Endothelial cell (in vitro differentiated cells): ENCODE measurements around the gene TOPORS. TPM values are rescaled to one million over a fixed set of nuclear protein-coding genes. Genes with fewer than 3 reads are reported as not detected.

Experiments used
- DNase-seq: peaks from one replicate; pipeline ENCODE4 v3.0.0; 2021; ENCODE audit warnings: low spot score
- H3K27ac Mint-ChIP-seq: one replicate; pipeline ENCODE4 v1.8.0; 2021; ENCODE audit warnings: mixed read lengths, inconsistent platforms; ENCODE audit not compliant: unreplicated experiment
- H3K27me3 Mint-ChIP-seq: one replicate; pipeline ENCODE4 v1.8.0; 2021; ENCODE audit warnings: mild to moderate bottlenecking, moderate library complexity, mixed read lengths, inconsistent platforms; ENCODE audit not compliant: unreplicated experiment
- H3K36me3 Mint-ChIP-seq: one replicate; pipeline ENCODE4 v1.8.0; 2021; ENCODE audit warnings: mild to moderate bottlenecking, low read depth, mixed read lengths, inconsistent platforms; ENCODE audit not compliant: unreplicated experiment
- H3K4me1 Mint-ChIP-seq: one replicate; pipeline ENCODE4 v1.8.0; 2021; ENCODE audit warnings: mild to moderate bottlenecking, mixed read lengths, inconsistent platforms; ENCODE audit not compliant: unreplicated experiment
- H3K4me3 Mint-ChIP-seq: one replicate; pipeline ENCODE4 v1.8.0; 2021; ENCODE audit warnings: mild to moderate bottlenecking, mixed read lengths, inconsistent platforms; ENCODE audit not compliant: unreplicated experiment
- H3K9me3 Mint-ChIP-seq: one replicate; pipeline ENCODE4 v1.8.0; 2021; ENCODE audit warnings: mixed read lengths, inconsistent platforms; ENCODE audit not compliant: unreplicated experiment
- total RNA-seq: library from RNA; stranded (reverse); fragmentation: NEBNext Ultra II Directional; extraction: Animal tissue kit (Norgen Biotek cat#: 25700); gene quantifications from one replicate; pipeline ENCODE4 v1.2.1, GENCODE V29; 2021; ENCODE audit not compliant: unreplicated experiment
- TF ChIP-seq, protein P1 (sequence below): fragments of 200-600 bp; sonication (generic); IDR thresholded peaks from one replicate; pipeline ENCODE4 v1.5.0; 2021; ENCODE audit warnings: antibody characterized with exemption; ENCODE audit not compliant: unreplicated experiment

TOPORS gene
- total RNA-seq, 1 donor from 2014 or later = 20.7 TPM

DNA sequence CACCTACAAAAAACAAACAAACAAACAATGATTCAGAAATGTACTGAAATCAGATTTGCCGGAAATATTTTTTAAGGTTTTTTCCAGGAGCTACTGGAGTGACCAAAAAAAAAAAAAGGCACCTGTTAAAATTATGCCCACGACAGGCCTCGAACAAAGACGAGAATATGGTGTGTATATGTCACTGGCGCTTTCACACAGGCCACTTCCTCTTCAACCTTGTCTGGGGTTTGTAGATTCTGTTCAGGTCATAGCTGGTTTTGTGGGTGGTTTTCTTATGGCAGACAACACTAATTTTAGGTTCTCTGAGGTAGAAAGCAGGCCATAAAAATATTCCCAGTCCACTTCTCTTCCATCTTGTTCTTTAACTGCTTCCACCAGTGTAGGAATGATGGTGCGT lies 13.6 kb upstream of the TOPORS start:
- Mint-ChIP-seq H3K4me3 (no peak overlapping the region), H3K4me1 (no peaks in the 10 kb centered on the region), H3K27me3 (peaks cover 3% of the 10 kb centered on the region), H3K9me3 (no peaks in the 10 kb centered on the region), H3K27ac (no peak overlapping the region), H3K36me3 (peaks cover 28% of the 10 kb centered on the region)
- DNase-seq = no peak
- TF ChIP-seq, protein P1, sequence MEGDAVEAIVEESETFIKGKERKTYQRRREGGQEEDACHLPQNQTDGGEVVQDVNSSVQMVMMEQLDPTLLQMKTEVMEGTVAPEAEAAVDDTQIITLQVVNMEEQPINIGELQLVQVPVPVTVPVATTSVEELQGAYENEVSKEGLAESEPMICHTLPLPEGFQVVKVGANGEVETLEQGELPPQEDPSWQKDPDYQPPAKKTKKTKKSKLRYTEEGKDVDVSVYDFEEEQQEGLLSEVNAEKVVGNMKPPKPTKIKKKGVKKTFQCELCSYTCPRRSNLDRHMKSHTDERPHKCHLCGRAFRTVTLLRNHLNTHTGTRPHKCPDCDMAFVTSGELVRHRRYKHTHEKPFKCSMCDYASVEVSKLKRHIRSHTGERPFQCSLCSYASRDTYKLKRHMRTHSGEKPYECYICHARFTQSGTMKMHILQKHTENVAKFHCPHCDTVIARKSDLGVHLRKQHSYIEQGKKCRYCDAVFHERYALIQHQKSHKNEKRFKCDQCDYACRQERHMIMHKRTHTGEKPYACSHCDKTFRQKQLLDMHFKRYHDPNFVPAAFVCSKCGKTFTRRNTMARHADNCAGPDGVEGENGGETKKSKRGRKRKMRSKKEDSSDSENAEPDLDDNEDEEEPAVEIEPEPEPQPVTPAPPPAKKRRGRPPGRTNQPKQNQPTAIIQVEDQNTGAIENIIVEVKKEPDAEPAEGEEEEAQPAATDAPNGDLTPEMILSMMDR = no peak

DNA sequence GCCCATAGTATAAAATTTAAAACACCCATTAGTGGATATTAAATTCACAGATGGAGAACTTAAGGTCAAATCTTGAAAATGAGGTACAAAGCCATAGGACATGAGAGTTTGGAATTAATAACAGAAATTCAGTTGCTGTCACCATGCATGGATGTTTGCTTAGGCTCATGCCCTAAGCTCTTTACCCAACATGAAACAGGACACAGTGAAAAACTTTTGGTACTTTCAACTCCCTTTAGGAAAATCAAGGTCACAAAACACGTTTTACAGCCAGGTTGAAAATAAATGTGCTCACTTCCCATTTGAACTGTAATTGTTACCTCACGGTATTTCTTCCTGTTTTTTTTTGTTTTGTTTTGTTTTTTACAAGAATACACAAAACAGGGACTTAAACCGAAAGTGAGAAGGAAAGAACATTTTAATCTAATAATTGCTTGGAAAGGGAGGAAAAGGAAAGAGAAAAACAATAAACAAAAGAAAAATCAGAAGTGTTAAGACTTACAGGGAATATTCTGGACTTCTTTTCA lies 6.1 kb upstream of the TOPORS start:
- no peak overlapping the region for H3K4me3 Mint-ChIP-seq
- no peaks in the 10 kb centered on the region for H3K27me3 Mint-ChIP-seq
- H3K27ac Mint-ChIP-seq = peak overlapping the region; percentile 93
- TF ChIP-seq, protein P1 = no peak
- H3K4me1 Mint-ChIP-seq = peaks cover 21% of the 10 kb centered on the region
- no peak for DNase-seq
- H3K36me3 Mint-ChIP-seq = no peaks in the 10 kb centered on the region
- no peaks in the 10 kb centered on the region for H3K9me3 Mint-ChIP-seq

DNA sequence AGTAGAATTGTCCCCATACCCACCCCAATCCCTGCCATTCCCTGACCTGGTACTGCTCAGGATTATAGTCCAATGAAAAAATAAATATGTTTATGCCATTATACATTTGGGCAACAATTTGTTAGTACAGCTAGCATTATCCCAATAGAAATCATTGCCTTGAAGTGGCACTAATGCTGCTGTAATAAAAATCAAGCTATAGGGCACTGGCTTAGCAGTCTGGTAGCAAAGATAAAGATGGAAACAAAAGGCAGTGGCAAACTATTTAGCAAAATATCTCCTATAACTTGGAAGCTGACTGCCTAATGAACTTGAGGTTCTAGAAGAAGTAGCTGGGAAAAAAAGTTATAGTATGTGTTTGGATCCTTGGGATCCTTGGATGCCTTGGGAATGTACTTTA lies 2.2 kb upstream of the TOPORS start:
- Mint-ChIP-seq H3K27me3 (peaks cover 16% of the 10 kb centered on the region), H3K27ac (no peak overlapping the region), H3K36me3 (peaks cover 4% of the 10 kb centered on the region), H3K4me1 (peaks cover 35% of the 10 kb centered on the region), H3K4me3 (no peak overlapping the region), H3K9me3 (no peaks in the 10 kb centered on the region)
- TF ChIP-seq, protein P1 = no peak
- no peak for DNase-seq

DNA sequence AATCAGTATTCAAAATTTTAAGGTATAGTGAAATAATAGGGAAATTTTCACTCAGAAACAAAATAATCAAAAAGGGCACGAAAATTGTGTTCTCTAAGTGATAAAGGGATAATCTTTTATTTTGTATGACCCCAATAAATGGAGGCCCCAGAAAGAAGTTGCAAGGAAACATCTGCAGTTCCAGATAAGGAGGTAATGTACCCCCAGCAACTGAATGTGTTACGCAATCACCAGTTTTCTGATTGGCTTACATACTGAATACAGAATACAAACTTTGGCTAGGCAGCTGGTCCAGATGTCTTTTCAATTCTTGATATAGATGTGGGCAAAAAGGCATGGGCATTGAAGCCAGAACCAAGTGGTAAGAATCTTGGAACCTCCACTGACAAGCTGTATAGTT lies 1.7 kb upstream of the TOPORS start:
- H3K4me3 Mint-ChIP-seq = no peak overlapping the region

More for the DNA sequence above, 1.7 kb upstream of the TOPORS start:
- DNase-seq = no peak
- Mint-ChIP-seq H3K36me3 (peaks cover 4% of the 10 kb centered on the region), H3K27me3 (peaks cover 16% of the 10 kb centered on the region), H3K9me3 (no peaks in the 10 kb centered on the region), H3K4me1 (peaks cover 34% of the 10 kb centered on the region), H3K27ac (peak overlapping the region; percentile 68)
- TF ChIP-seq, protein P1 = no peak
